ENCODE data around the gene SMARCB1.

- TF ChIP-seq CTCF (IDR thresholded peaks at IDR 0.05; ENCODE audit: low read length) (no peak), EZH2 (IDR thresholded peaks at IDR 0.05; ENCODE audit: borderline replicate concordance, low read length) (no peak)
Observed at GRCh38 chr22:23845265-23846080, 58.7 kb downstream of the SMARCB1 start.

Measured in OCI-LY1 (cell line).